GM12878 (cell line): ENCODE results near the gene PLCG2. TPM values are rescaled to one million over a fixed set of nuclear protein-coding genes. Genes with fewer than 3 reads are reported as not detected.

ENCODE experiments used
- ATAC-seq: fragments of 200-7000 bp; cut with Tn5 transposase; 3 replicates; pipeline ENCODE4 v1.9.1; 2020; ENCODE audit warnings: mild to moderate bottlenecking, moderate library complexity
- BruUV-seq: library from RNA; stranded (reverse); fragments of 400-500 nt; replicated peaks from 2 replicates; lab custom pipeline; 2021; lab: Mats Ljungman, UMichigan
- CTCF ChIA-PET: fragments of 300-600 bp; sonication (Branson Sonifier 250); formaldehyde crosslinking; extraction: SDS; loops from one replicate; lab custom pipeline; 2021; ENCODE audit warnings: inconsistent platforms; lab: Yijun Ruan, JAX
- POLR2A ChIA-PET: fragments of 350-600 bp; formaldehyde crosslinking; extraction: SDS; loops from one replicate; lab custom pipeline; 2021; ENCODE audit warnings: inconsistent platforms; lab: Charles Lee
- RAD21 ChIA-PET: fragments of 300-600 bp; sonication (Branson Sonifier 250); formaldehyde crosslinking; loops from one replicate; lab custom pipeline; 2023; ENCODE audit warnings: antibody characterized with exemption; ENCODE audit not compliant: unreplicated experiment; lab: Charles Lee
- SMC1A ChIA-PET: fragments of 300-600 bp; sonication (Branson Sonifier 250); formaldehyde crosslinking; loops from one replicate; lab custom pipeline; 2023; ENCODE audit not compliant: unreplicated experiment, uncharacterized antibody; lab: Charles Lee
- DNase-seq: peaks from one replicate; pipeline ENCODE4 v3.0.0-alpha.2; 2011; ENCODE audit warnings: low read depth, low spot score
- FAIRE-seq: peaks from 3 replicates; lab custom pipeline; 2011; peaks lifted over from hg19 to GRCh38; lab: Jason Lieb, UNC
- H2AFZ ChIP-seq: 2 replicates; pipeline ENCODE4 v1.6.0; 2011; ENCODE audit warnings: low read depth, low read length, control low read depth; ENCODE audit not compliant: control insufficient read depth
- H3K27ac ChIP-seq: 2 replicates; pipeline ENCODE4 v1.5.1; 2011; ENCODE audit warnings: control low read depth; ENCODE audit not compliant: control insufficient read depth, insufficient read depth
- H3K27me3 ChIP-seq, 2 experiments: replicated peaks in 1 of 2; 2 replicates each; pipeline versions ENCODE4 v1.6.0 to v1.6.1; 2011; ENCODE audit warnings: low read length in 1 of 2; ENCODE audit not compliant: control insufficient read depth in 2 of 2, insufficient read depth in 2 of 2
- H3K36me3 ChIP-seq, 2 experiments: 2 replicates each; pipeline ENCODE4 v1.5.1; 2011; ENCODE audit warnings: low read length in 1 of 2; ENCODE audit not compliant: control insufficient read depth in 2 of 2, insufficient read depth in 2 of 2
- H3K4me1 ChIP-seq: 2 replicates; pipeline ENCODE4 v1.6.1; 2011; ENCODE audit warnings: mild to moderate bottlenecking, low read length, moderate library complexity, mixed read lengths; ENCODE audit not compliant: control insufficient read depth, insufficient read depth
- H3K4me2 ChIP-seq: 2 replicates; pipeline ENCODE4 v1.6.0; 2011; ENCODE audit warnings: control low read depth; ENCODE audit not compliant: control insufficient read depth, insufficient read depth
- H3K4me3 ChIP-seq: fragments of 200-600 bp; sonication (generic); 2 replicates; pipeline ENCODE4 v1.5.1; 2016
- H3K79me2 ChIP-seq: 2 replicates; pipeline ENCODE4 v1.6.0; 2011; ENCODE audit warnings: low read length; ENCODE audit not compliant: control insufficient read depth, insufficient read depth
- H3K9ac ChIP-seq: 2 replicates; pipeline ENCODE4 v1.8.0; 2011; ENCODE audit warnings: low read length, control low read depth, mixed read lengths; ENCODE audit not compliant: control insufficient read depth, insufficient read depth
- H3K9me3 ChIP-seq: replicated peaks from 3 replicates; pipeline ENCODE4 v1.5.1; 2011; ENCODE audit warnings: mild to moderate bottlenecking, low read length; ENCODE audit not compliant: control insufficient read depth, insufficient read depth
- H4K20me1 ChIP-seq: 2 replicates; pipeline ENCODE4 v1.6.0; 2011; ENCODE audit not compliant: control insufficient read depth, insufficient read depth
- BCL11A ChIP-seq: IDR thresholded peaks from 2 replicates; pipeline ENCODE4 v1.6.1; 2011; ENCODE audit warnings: low read depth, low read length
- BCL3 ChIP-seq: IDR thresholded peaks from 2 replicates; pipeline ENCODE4 v1.6.1; 2011; ENCODE audit warnings: borderline replicate concordance, low read depth, mild to moderate bottlenecking, moderate library complexity, low read length; ENCODE audit not compliant: insufficient read depth, poor library complexity, severe bottlenecking
- ESRRA ChIP-seq: IDR thresholded peaks from 2 replicates; pipeline ENCODE4 v1.6.1; 2012; ENCODE audit warnings: mild to moderate bottlenecking, low read length, improper control_type of control experiment
- JUNB ChIP-seq: IDR thresholded peaks from 2 replicates; pipeline ENCODE4 v1.6.1; 2016; ENCODE audit warnings: antibody characterized with exemption, mild to moderate bottlenecking
- NKRF ChIP-seq: fragments of 450-650 bp; conservative IDR thresholded peaks from 2 replicates; pipeline ENCODE4 v1.6.1; 2017; ENCODE audit warnings: mild to moderate bottlenecking, moderate library complexity
- RAD21 ChIP-seq: IDR thresholded peaks from 2 replicates; pipeline ENCODE4 v1.6.1; 2011; ENCODE audit warnings: mild to moderate bottlenecking, low read depth, low read length, moderate library complexity; ENCODE audit not compliant: insufficient read depth
- WGBS: methylation state at CpG from one replicate; pipeline ENCODE4 v1.1.6; 2016; ENCODE audit warnings: low lambda C conversion rate; ENCODE audit not compliant: insufficient replicate concordance, insufficient coverage; ENCODE audit errors: missing lambda C conversion rate; 5-methylcytosine and 5-hydroxymethylcytosine counted together
- in situ Hi-C: fragments of 300-500 bp; cut with MboI; formaldehyde crosslinking; loops from 9 replicates; pipeline ENCODE4 v1.14.3; 2018; ENCODE audit warnings: mixed read lengths
- intact Hi-C: fragments of 100-400 bp; cut with micrococcal nuclease; formaldehyde crosslinking; loops from one replicate; pipeline ENCODE4 v1.14.2; 2022; ENCODE audit not compliant: unreplicated experiment
- polyA plus RNA-seq, 11 experiments: library from polyadenylated mRNA; depleted of rRNA in 4 of 11; unstranded in 6 of 11; stranded (reverse) in 5 of 11; fragments of >200 nt; fragmentation: Nextera tagmentation in 4 of 11; fragmentation: Illumina TruSeq in 1 of 11; extraction: Ambion mirVana in 4 of 11; extraction: Trizol in 1 of 11; gene quantifications; 1 replicate in 1 of 11; 2 replicates in 10 of 11; pipeline versions ENCODE4 v1.2.1 to v1.2.3, GENCODE V29; 2011 to 2016; ENCODE audit warnings: inconsistent platforms in 2 of 11, missing spikeins in 2 of 11, low read depth in 1 of 11
- total RNA-seq, 4 experiments: library from RNA; depleted of rRNA in 3 of 4; stranded (reverse); fragments of >200 nt in 3 of 4; fragmentation: Illumina TruSeq in 1 of 4; extraction: Trizol in 1 of 4; gene quantifications; 2 replicates each; pipeline versions ENCODE4 v1.2.1 to v1.2.3, GENCODE V29; 2013 to 2021

Gene PLCG2
- total and polyA plus RNA-seq, 10 of the 15 experiments (the other 5 are each of a cell fraction or from before 2014, with no cell fraction given): 47.6 to 256 (median 149) TPM

GRCh38 chr16:81882559-81882958 lies 103.5 kb downstream of the PLCG2 start:
- in situ Hi-C loops: no loop called here
- H3K27ac ChIP-seq: no peak overlapping the region
- H3K79me2 ChIP-seq: no peaks in the 10 kb centered on the region
- POLR2A ChIA-PET: no interaction called here
- ATAC-seq: no peak
- no peaks in the 10 kb centered on the region for H3K27me3 ChIP-seq
- peaks cover 38 to 44% of the 10 kb centered on the region in 2 experiments for H3K36me3 ChIP-seq
- TF ChIP-seq ESRRA (no peak), BCL3 (peak; percentile 94)
- no peaks in the 10 kb centered on the region for H3K4me1 ChIP-seq
- H2AFZ ChIP-seq: no peak overlapping the region
- H3K9ac ChIP-seq: no peak overlapping the region
- no peak for FAIRE-seq
- WGBS: 84% methylated on average over 5 of the region's 5 CpGs
- H3K9me3 ChIP-seq: no peaks in the 10 kb centered on the region
- RAD21 ChIA-PET: no interaction called here
- CTCF ChIA-PET: no interaction called here
- SMC1A ChIA-PET: no interaction called here
- H3K4me2 ChIP-seq: no peak overlapping the region
- BruUV-seq: no TSS peak
- no peaks in the 10 kb centered on the region for H4K20me1 ChIP-seq
- no peak for DNase-seq
- H3K4me3 ChIP-seq: no peak overlapping the region
- intact Hi-C loops: no loop called here

- ATAC-seq: no peak
These were observed 104.1 kb downstream of the PLCG2 start for GRCh38 chr16:81883235-81883634.

More at GRCh38 chr16:81883235-81883634, 104.1 kb downstream of the PLCG2 start:
- no peaks in the 10 kb centered on the region for H3K27me3 ChIP-seq
- WGBS: 63% methylated on average over 6 of the region's 6 CpGs
- no peak overlapping the region for H2AFZ ChIP-seq
- H3K4me2 ChIP-seq: no peak overlapping the region
- H3K4me1 ChIP-seq: no peaks in the 10 kb centered on the region
- no peak overlapping the region for H3K27ac ChIP-seq
- H3K9me3 ChIP-seq: no peaks in the 10 kb centered on the region
- DNase-seq (no peak), FAIRE-seq (no peak)
- POLR2A ChIA-PET: interaction anchor here (0.5 to 0.6 kb wide), 2 partner anchors 55 to 110 kb away, joined by 3 read pairs; no protein-coding TSS in a partner anchor
- peaks cover 36 to 46% of the 10 kb centered on the region in 2 experiments for H3K36me3 ChIP-seq
- RAD21 ChIA-PET: no interaction called here
- intact Hi-C loops (no loop called here), in situ Hi-C loops (no loop called here)
- BruUV-seq: no TSS peak
- no peaks in the 10 kb centered on the region for H3K79me2 ChIP-seq
- CTCF ChIA-PET: no interaction called here
- H3K4me3 ChIP-seq: no peak overlapping the region
- no peaks in the 10 kb centered on the region for H4K20me1 ChIP-seq
- TF ChIP-seq NKRF: no peak
- no peak for TF ChIP-seq BCL11A
- TF ChIP-seq JUNB: no peak
- no peak for TF ChIP-seq RAD21
- no peak overlapping the region for H3K9ac ChIP-seq
- SMC1A ChIA-PET: no interaction called here
